Activated gamma-delta T cell (primary cell): ENCODE data around the gene GPX4.

Experiments used
- DNase-seq: peaks from one replicate; lab custom pipeline; 2025; lab: John Stamatoyannopoulos, UW

GPX4 gene

GRCh38 chr19:1149259-1150045, 45.7 kb downstream of the GPX4 start:
- no peak for DNase-seq

- DNase-seq: no peak
Observed at GRCh38 chr19:1150333-1151036, 46.7 kb downstream of the GPX4 start.

- no peak for DNase-seq
Observed at GRCh38 chr19:1151037-1151724, 47.4 kb downstream of the GPX4 start.

- DNase-seq: no peak
Observed at GRCh38 chr19:1151917-1152587, 48.3 kb downstream of the GPX4 start.

GRCh38 chr19:1153891-1154730, 50.3 kb downstream of the GPX4 start:
- DNase-seq: no peak

GRCh38 chr19:1154731-1155351, 51.0 kb downstream of the GPX4 start:
- DNase-seq: no peak

GRCh38 chr19:1155352-1156304, 51.8 kb downstream of the GPX4 start:
- no peak for DNase-seq
